ENCODE measurements around the gene KCNA5.

The KCNA5 gene

GRCh38 chr12:5070090-5070489 lies 26.4 kb downstream of the KCNA5 start:
- DNase-seq, result no peak
- Mint-ChIP-seq H3K9me3 (no peaks in the 10 kb centered on the region), H3K27me3 (peaks cover 10% of the 10 kb centered on the region), H3K27ac (no peak overlapping the region), H3K4me3 (no peak overlapping the region), H3K4me1 (no peaks in the 10 kb centered on the region)
- no peak for ATAC-seq

GRCh38 chr12:5071496-5071895 lies 27.8 kb downstream of the KCNA5 start:
- Mint-ChIP-seq H3K27me3 (peaks cover 10% of the 10 kb centered on the region), H3K9me3 (no peaks in the 10 kb centered on the region), H3K4me3 (no peak overlapping the region), H3K27ac (no peak overlapping the region), H3K4me1 (no peaks in the 10 kb centered on the region)
- ATAC-seq (no peak), DNase-seq (no peak)

GRCh38 chr12:5072311-5072710 lies 28.6 kb downstream of the KCNA5 start:
- H3K27ac Mint-ChIP-seq, result no peak overlapping the region
- ATAC-seq, result no peak
- no peak overlapping the region for H3K4me3 Mint-ChIP-seq
- H3K9me3 Mint-ChIP-seq, result no peaks in the 10 kb centered on the region
- H3K27me3 Mint-ChIP-seq, result peaks cover 10% of the 10 kb centered on the region
- no peak for DNase-seq
- no peaks in the 10 kb centered on the region for H3K4me1 Mint-ChIP-seq

- H3K27me3 Mint-ChIP-seq, result peaks cover 10% of the 10 kb centered on the region
- no peak overlapping the region for H3K4me3 Mint-ChIP-seq
- ATAC-seq (no peak), DNase-seq (no peak)
- no peaks in the 10 kb centered on the region for H3K9me3 Mint-ChIP-seq
- H3K4me1 Mint-ChIP-seq, result no peaks in the 10 kb centered on the region
- H3K27ac Mint-ChIP-seq, result no peak overlapping the region
Observed at GRCh38 chr12:5073054-5073453, 29.4 kb downstream of the KCNA5 start.

- no peaks in the 10 kb centered on the region for H3K9me3 Mint-ChIP-seq
- DNase-seq (no peak), ATAC-seq (no peak)
- peaks cover 10% of the 10 kb centered on the region for H3K27me3 Mint-ChIP-seq
- no peak overlapping the region for H3K27ac Mint-ChIP-seq
- H3K4me3 Mint-ChIP-seq, result no peak overlapping the region
- H3K4me1 Mint-ChIP-seq, result no peaks in the 10 kb centered on the region
Observed at GRCh38 chr12:5073853-5074252, 30.2 kb downstream of the KCNA5 start.

GRCh38 chr12:5076761-5077160 lies 33.1 kb downstream of the KCNA5 start:
- no peaks in the 10 kb centered on the region for H3K9me3 Mint-ChIP-seq
- peaks cover 10% of the 10 kb centered on the region for H3K27me3 Mint-ChIP-seq
- no peak overlapping the region for H3K4me3 Mint-ChIP-seq
- H3K4me1 Mint-ChIP-seq, result no peaks in the 10 kb centered on the region
- DNase-seq (no peak), ATAC-seq (no peak)
- no peak overlapping the region for H3K27ac Mint-ChIP-seq

GRCh38 chr12:5078423-5078822 lies 34.7 kb downstream of the KCNA5 start:
- H3K27ac Mint-ChIP-seq, result no peak overlapping the region
- H3K27me3 Mint-ChIP-seq, result peaks cover 7% of the 10 kb centered on the region
- ATAC-seq, result no peak
- no peak overlapping the region for H3K4me3 Mint-ChIP-seq
- no peaks in the 10 kb centered on the region for H3K4me1 Mint-ChIP-seq
- H3K9me3 Mint-ChIP-seq, result no peaks in the 10 kb centered on the region
- no peak for DNase-seq

- Mint-ChIP-seq H3K27ac (no peak overlapping the region), H3K27me3 (peaks cover 8% of the 10 kb centered on the region)
- no peak for ATAC-seq
Observed at GRCh38 chr12:5081016-5081415, 37.3 kb downstream of the KCNA5 start.

GRCh38 chr12:5083955-5084849 lies 40.5 kb downstream of the KCNA5 start:
- Mint-ChIP-seq H3K27ac (no peak overlapping the region), H3K27me3 (peaks cover 8% of the 10 kb centered on the region), H3K4me3 (no peak overlapping the region), H3K9me3 (no peaks in the 10 kb centered on the region), H3K4me1 (no peaks in the 10 kb centered on the region)
- DNase-seq, result peak in 1 of 2 donors; percentile 17
- no peak for ATAC-seq

More at GRCh38 chr12:5081016-5081415, 37.3 kb downstream of the KCNA5 start:
- Mint-ChIP-seq H3K4me1 (no peaks in the 10 kb centered on the region), H3K9me3 (no peaks in the 10 kb centered on the region), H3K4me3 (no peak overlapping the region)
- no peak for DNase-seq

GRCh38 chr12:5085896-5086295 lies 42.2 kb downstream of the KCNA5 start:
- ATAC-seq (no peak), DNase-seq (no peak)
- Mint-ChIP-seq H3K9me3 (no peaks in the 10 kb centered on the region), H3K4me1 (no peaks in the 10 kb centered on the region), H3K4me3 (no peak overlapping the region), H3K27ac (no peak overlapping the region), H3K27me3 (peaks cover 8% of the 10 kb centered on the region)

GRCh38 chr12:5087831-5088554 lies 44.3 kb downstream of the KCNA5 start:
- Mint-ChIP-seq H3K27ac (peak overlapping the region in 1 of 2 donors; percentile 29), H3K27me3 (peaks cover 6% of the 10 kb centered on the region), H3K4me3 (no peak overlapping the region), H3K9me3 (no peaks in the 10 kb centered on the region), H3K4me1 (no peaks in the 10 kb centered on the region)
- ATAC-seq, result no peak
- DNase-seq, result no peak

GRCh38 chr12:5088586-5089264 lies 45.0 kb downstream of the KCNA5 start:
- Mint-ChIP-seq H3K4me3 (no peak overlapping the region), H3K27me3 (peaks cover 4% of the 10 kb centered on the region), H3K27ac (no peak overlapping the region), H3K9me3 (no peaks in the 10 kb centered on the region), H3K4me1 (no peaks in the 10 kb centered on the region)
- DNase-seq (no peak), ATAC-seq (no peak)

- no peak for ATAC-seq
- Mint-ChIP-seq H3K9me3 (no peaks in the 10 kb centered on the region), H3K27ac (no peak overlapping the region), H3K4me1 (no peaks in the 10 kb centered on the region), H3K4me3 (no peak overlapping the region), H3K27me3 (peaks cover 8% of the 10 kb centered on the region)
- DNase-seq, result no peak
Observed at GRCh38 chr12:5094551-5094950, 50.9 kb downstream of the KCNA5 start.

GRCh38 chr12:5094986-5095385 lies 51.3 kb downstream of the KCNA5 start:
- H3K4me3 Mint-ChIP-seq, result no peak overlapping the region
- ATAC-seq, result no peak
- no peak for DNase-seq
- no peaks in the 10 kb centered on the region for H3K4me1 Mint-ChIP-seq
- no peak overlapping the region for H3K27ac Mint-ChIP-seq
- H3K9me3 Mint-ChIP-seq, result no peaks in the 10 kb centered on the region
- peaks cover 8% of the 10 kb centered on the region for H3K27me3 Mint-ChIP-seq

All from stimulated activated naive CD8-positive, alpha-beta T cell treated with anti-CD3 and anti-CD28 coated beads, Interleukin-15, amount 100 ng/mL, for 72 hours (primary cell).